ENCODE measurements around the gene CRYBA4. TPM values are rescaled to one million over a fixed set of nuclear protein-coding genes. Genes with fewer than 3 reads are reported as not detected.
A peak's percentile ranks its signal among the peaks of the same experiment; 100 is the strongest.

The CRYBA4 gene
- polyA plus RNA-seq, 4 donors, result not detected

DNA sequence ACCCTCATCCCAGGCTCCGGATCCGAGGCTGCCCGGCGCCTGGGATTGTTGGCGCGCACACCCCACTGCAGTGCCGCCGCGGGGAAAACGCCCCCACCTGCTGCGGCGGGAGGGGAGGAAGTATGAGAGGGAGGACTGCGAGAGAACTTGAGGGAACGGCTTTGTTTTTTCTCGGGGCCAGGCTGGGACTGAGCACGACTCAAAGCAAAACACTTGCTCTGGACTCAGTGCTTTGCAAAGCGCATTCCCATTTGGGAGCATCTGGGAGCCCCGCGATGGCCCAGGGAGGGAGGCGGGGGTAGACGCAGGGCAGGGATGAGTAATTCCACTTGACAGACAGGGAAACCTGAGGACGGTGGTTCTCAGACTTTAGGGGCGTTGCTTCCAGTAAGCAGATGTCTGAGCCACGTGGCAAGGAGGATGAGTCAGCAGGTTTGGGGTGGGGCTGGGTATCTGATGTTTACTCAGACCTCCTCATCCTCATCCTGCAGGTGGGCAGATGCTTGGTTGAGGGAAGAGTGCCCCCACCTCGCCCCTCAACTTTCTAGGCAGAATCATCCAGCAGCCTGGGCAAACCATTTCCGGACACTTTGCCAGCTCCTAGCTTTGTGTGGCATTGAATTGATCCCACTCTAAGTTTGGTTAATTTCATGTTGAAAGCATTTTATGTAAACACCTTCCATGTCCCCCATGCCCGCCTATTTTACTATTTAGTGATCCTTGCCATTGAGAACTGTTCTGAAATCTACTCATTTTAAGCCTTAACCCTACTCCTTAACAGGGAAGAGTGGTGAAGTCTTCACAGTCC is 37.1 kb downstream of the CRYBA4 start:
- DNase-seq (ENCODE audit: low read depth in 4 of 4, low spot score in 3 of 4), result no peak

DNA sequence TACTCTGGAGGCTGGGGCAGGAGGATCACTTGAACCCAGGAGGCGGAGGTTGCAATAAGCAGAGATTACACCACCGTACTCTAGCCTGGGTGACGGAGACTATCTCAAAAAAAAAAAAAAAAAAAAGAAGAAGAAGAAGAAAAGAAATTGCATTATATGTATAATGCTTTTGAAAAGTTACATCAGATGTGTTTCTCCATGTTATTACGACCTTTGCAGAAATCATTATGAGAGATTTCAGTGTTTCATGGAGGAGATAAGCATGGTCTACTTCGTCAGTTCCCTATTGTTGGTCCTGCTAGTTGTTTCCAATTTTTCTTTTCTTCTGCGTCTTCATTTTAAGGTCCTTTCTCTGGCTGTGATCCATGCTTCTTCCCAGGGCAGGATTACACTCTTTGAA is 38.6 kb downstream of the CRYBA4 start:
- no peak for DNase-seq (ENCODE audit: low read depth in 4 of 4, low spot score in 3 of 4)

DNA sequence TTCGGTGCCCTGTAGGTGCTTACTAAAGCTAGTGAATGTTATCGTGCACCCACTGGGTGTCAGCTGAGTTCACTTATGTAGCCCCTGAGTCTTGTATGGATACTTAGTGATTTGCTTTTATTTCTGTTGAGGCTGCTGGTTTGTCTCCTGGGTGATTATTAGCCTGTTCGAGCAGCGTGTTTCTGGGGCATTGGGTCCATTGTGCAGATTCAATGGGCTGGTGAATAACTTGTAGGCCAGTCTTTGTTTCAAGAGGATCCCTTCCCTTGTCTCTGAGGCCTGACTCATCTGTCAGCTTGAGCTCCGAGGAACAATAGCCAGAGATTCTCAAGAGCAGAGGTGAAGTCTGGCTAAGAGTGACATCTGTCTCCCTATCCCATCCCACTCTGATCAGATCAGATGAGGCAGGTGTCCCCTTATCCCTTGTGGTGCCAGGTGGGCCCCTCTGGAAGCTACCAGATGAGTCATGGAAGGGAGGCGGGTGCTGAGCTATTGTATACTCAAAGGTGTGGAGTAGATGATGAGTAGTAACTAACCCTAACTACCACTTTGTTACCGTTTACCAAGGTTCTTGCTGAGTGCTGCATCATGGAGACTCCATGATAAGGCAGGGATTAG is 39.3 kb downstream of the CRYBA4 start:
- DNase-seq (ENCODE audit: low read depth in 4 of 4, low spot score in 3 of 4), result no peak

DNA sequence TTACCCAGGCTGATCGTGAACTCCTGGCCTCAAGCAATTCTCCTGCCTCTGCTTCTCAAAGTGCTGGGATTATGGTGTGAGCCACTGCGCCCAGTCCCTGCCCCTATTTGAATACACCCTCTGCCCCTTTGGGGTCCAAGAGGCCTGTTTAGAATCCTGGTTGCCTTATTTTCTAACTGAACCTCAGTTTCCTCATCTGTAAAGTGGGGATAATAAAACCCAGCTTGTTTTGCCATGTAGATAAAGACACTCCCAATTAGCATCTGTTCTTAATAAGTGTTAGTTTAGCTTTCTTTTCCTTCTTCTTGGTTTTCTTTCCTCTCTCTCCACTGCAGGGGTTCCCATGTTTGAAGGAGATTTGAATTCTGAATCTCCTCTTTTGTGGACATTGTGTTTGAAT is 40.4 kb downstream of the CRYBA4 start:
- DNase-seq (ENCODE audit: low read depth in 4 of 4, low spot score in 3 of 4), result no peak

DNA sequence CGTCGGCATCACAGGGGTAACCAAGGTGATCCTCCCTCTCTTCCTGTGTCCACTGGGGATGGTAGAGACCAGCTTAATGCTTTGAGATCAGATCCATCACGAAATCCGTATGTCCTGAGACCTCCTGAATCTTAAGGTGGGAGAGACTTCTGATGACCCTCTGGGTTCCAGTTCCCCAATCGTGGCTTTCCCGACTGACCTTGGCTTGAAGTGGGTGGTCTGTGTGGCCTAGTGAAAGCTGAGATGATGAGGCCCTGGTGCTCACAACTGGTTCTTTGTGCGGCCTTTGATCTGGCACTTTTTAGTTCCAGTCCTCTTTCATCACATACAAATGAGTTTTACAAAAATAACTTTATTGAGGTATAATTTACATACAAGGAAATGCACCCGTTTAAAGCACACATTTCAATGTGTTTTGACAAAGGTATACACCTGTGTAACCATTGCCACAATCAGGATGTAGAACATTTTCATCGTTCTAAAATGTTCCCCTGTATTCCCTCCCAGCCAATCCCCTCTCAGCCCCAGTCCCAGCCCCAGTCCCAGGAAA is 41.7 kb downstream of the CRYBA4 start:
- no peak for DNase-seq (ENCODE audit: low read depth in 4 of 4, low spot score in 3 of 4)

DNA sequence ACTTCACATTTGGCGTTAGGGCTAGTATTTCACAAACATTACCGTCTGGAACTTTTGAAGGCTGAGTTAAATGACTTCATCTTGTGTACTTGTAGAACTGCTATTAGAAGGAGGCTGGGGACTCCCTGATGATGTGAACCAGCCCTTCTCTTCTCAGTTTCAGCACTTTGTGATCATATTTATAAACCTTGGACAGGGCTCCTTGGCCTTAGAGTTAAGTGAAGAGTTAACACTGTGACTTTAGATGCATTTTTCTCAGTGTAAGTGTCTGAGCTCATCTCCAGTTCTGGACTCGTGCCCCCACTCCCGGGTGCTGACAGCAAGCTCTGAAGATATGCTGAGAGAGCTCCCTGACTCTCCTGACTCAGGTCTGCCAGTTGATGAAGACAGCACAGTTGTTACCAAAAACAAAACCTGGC is 44.1 kb downstream of the CRYBA4 start:
- DNase-seq (ENCODE audit: low read depth in 4 of 4, low spot score in 3 of 4), result no peak

DNA sequence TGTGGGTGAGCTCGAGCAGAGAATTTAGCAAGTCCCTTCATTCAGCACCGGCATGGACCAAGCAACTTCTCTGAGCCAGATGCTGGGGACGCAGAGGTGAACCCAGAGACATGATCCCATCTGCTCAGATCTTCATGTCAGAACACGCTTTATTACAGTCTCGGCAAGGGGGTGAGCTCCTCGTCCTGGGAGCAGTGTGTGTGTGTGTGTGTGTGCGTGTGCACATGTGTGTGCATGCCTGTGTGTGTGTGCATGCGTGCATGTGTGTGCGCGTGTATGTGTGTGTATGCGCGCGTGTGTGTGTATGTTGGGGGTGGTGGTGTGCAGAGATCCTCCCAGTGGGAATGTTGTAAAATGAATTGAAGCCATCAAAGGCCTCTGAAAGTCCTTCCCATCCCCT is 45.4 kb downstream of the CRYBA4 start:
- DNase-seq (ENCODE audit: low read depth in 4 of 4, low spot score in 3 of 4), result no peak

DNA sequence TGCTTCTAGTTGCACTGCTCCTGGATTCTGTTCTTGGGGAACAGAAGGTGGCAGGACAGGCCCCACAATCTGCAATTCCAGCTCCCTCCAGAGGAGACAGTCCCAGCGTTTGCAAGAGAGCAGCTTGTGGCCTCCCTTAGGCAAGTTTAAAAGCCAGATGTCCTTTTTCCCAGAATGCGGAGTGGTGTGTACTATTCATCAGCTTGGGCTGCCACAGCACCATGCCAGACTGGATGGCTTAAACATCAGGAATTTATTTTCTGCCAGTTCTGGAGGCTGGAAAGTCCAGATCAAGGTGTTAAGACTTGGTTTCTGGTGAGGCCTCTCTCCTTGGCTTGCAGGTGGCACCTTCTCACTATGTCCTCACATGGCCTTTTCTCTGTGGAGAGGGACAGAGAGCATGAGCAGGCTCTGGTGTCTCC is 47.3 kb downstream of the CRYBA4 start:
- no peak for DNase-seq (ENCODE audit: low read depth in 4 of 4, low spot score in 3 of 4)

DNA sequence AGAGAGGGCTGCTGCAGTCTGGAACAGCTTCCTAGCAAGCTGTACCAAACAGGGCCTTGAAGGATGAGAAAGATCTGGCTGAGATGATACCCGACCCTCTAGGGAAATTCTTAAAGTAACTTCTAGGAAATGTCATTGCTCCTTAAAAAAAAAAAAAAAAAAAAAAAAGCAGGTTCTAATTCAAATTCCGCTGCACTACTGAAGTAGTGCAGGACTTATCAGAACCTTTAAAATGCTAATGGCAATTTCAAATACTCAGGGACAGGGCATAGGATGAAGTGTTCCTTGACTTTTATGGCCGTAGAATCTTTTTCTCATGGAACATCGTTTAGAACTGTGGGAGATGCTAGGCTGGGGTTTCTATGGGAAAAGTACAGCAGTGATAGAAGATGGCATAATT is 48.7 kb downstream of the CRYBA4 start:
- no peak for DNase-seq (ENCODE audit: low read depth in 4 of 4, low spot score in 3 of 4)

DNA sequence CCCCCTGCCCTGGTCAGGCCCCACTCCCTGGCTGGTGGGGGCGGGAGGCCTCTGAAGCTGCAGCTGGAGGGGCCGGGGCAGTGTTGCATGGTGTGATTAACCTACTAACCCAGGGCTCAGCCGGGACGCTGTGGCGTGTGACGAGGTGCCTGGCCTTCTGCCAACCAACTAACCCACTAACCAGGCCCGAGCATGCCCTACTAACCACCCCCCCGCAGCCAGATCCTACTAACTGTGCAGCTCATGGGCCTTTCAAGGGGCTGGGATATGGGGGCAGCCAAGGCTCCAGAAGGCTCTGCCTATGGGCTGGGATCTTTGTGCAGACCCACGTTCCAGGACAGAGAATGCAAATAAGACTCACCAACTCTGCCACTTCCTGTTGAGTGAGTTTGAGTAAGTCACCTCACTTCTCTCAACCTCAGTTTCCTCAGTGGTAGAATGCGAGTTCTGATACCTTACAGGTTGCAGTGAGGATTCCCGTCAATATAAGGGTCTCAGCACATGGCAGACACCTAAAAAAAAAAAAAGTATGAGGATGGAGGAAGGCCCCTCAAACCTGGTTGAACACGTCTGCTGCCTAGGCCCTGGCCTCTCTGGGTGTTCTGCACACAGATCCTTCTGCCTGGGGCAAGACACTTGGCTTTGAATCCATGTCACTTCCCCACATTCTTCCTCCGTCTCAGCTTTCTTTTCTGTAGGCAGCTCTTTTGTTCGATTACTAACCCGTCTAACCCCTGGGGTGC is 49.7 kb downstream of the CRYBA4 start:
- DNase-seq (ENCODE audit: low read depth in 4 of 4, low spot score in 3 of 4), result no peak

DNA sequence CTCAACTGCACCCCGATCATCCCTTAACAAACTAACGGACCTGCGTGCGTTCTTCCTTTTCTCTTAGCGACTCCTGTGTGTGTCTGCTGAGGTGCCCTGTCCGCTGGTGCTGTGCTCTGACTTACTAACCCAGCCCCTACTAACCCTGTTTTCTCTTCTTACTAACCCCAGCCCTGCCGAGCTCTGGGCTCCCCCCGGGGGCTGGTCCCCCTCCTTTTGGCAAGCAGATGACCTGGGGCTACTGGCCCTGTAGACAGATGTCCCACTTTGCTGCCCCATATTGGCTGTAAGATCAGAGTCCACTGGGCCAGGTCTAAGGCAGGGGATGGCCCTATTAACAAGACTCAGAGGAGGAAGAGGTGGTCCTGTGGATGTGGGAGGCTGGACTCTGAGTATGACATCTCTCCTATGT is 50.3 kb downstream of the CRYBA4 start:
- no peak for DNase-seq (ENCODE audit: low read depth in 4 of 4, low spot score in 3 of 4)

DNA sequence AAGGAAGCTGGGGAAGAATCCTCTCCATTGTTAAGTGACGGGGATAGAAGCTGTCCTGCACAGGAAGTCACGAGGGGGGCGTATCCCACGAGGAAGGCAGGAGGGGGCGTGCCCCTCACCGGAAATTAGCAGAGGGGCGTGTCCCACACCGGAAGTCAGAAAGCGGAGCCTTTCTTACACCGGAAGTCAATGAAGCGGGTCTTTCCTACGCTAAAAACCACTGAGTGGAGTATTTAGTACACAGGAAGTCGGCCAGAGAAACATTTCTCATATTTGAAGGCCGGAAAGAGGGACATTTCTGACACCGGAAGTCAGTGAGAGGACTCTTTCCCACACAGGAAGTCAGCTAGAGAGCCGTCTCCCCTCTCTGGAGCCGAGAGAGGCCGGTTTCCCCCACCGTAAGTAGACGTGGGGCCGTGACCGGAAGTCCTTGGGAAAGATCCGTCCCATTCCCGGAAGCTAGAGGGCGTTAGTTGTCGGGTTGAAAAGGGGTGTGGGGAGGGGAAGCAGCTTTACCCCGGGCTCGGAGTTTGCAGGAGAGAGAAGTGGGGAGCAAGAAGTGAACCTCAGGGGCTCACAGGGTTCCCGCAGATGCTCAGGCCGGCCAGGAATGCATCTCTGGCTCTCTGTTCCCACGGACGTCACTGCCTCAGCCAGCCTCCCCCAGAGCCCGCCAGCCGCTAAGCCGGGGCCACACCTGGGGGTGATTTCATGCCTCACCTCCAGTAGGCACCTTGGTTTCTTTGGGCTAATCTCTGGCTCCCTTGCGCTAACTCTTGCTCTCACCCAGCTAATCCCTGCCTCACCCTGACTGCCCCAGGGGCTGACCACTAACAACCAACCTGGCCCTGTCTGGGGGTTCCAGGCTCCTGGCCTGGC is 51.1 kb downstream of the CRYBA4 start:
- DNase-seq (ENCODE audit: low read depth in 4 of 4, low spot score in 3 of 4), result peak; percentile 89 to 94 (median 92)

DNA sequence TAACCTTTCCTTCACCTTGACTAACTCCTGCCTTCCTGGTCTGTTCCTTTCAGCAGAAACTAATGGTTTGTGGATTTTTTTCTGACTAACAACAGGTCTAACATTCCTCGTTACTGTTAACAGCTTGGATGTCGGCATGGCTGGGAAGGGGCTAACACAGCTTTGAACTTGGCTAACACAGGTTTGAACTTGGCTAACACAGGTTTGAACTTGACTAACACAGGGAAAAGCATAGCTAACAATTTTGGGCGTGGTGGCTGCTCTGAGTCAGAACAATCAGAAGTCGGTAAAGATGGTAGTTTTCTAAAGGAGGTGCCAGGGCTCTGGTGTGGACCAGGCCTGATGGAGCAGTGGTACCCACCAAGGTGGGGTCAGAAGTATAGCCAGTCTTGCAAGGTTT is 51.7 kb downstream of the CRYBA4 start:
- no peak for DNase-seq (ENCODE audit: low read depth in 4 of 4, low spot score in 3 of 4)

DNA sequence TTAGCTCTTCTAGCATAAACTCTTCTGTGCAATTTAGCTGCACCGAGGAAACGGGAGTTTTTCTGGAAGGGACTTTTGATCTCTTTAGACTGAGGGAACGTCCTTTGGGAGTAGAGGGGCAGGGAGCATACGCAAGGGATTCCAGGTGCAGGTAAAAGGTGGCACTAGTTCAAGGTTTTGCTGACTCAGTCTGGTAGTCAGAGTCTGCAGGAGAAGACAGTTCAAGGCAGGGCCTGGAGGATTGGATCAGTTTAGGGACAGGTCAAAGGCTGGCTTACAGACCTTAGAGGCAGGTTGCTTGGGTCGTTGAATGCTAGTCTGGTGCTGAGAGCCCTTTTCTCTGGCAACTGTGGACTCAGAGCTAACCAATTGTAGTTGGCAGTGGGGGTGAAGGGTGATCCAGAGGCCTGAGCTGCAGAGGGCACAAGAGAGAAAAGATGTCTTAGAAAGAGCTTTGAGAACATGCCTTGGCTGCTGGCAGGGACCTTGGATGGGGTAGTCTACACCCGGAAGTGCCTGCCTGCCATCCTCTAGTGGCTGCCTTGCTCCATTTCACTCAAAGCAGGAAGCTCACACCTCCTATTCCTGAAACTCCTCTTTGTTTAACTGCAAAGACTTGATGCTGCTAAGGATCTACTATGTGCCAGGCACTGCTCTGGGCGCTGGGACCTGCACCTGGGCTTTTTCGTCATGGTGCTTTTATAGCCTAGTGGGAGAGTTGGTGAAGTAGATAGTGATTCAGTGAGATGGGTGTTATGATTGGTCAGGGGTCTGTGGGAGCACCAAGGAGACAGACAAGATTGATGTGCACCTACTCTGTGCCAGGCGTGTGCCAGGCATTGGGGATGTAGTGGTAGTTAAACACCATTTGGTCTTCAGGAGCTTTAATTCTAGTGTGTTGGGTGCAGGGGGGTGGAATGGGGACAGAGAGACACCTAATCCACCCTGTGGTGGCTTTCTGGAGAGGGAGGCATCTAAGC is 52.7 kb downstream of the CRYBA4 start:
- DNase-seq (ENCODE audit: low read depth in 4 of 4, low spot score in 3 of 4), result no peak

DNA sequence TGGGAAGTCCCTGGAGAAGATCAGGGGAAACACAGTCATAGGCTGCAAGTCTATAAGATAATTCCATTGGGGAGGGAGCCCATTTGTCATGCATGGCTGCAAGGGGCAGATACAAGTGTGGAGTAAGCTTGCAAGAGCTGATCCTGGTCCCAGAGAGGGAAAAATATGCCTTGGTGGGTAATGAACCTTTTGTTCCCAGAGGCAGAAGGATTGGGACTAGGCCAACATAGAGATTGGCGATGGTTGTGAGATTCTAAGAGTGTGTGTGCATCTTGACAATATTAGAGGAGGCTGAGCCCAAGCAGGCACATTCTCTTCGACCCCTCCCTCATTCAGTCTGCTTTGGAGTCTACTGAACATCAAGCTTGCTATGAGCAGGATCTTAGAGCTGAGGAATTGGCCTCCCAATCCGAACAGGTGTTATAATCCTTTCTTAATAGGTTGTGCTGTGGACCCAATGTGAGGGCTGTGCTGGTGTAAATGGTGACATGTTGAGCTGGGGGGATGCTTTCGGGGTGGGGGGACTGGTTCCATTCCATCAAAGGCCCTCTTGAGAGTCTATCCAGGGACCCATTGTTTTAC is 54.0 kb downstream of the CRYBA4 start:
- no peak for DNase-seq (ENCODE audit: low read depth in 4 of 4, low spot score in 3 of 4)

DNA sequence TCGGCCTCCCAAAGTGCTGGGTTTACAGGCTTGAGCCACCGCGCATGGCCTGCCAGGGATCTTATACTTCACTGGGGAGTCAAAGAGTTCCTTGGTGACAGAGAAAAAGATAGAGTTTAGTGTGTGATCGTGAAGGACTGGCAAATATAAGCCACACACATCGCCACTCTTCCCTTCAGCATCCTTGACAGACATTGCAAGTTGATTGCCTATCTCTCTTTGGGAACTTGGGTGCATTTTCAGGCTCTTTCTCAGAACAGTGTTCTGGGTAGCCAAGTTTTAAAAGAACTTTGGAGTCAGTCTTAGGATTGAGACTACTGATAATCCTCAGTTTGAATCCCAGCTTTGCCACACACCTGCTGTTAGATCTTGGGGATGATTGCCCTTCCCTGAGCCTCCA is 55.5 kb downstream of the CRYBA4 start:
- no peak for DNase-seq (ENCODE audit: low read depth in 4 of 4, low spot score in 3 of 4)

DNA sequence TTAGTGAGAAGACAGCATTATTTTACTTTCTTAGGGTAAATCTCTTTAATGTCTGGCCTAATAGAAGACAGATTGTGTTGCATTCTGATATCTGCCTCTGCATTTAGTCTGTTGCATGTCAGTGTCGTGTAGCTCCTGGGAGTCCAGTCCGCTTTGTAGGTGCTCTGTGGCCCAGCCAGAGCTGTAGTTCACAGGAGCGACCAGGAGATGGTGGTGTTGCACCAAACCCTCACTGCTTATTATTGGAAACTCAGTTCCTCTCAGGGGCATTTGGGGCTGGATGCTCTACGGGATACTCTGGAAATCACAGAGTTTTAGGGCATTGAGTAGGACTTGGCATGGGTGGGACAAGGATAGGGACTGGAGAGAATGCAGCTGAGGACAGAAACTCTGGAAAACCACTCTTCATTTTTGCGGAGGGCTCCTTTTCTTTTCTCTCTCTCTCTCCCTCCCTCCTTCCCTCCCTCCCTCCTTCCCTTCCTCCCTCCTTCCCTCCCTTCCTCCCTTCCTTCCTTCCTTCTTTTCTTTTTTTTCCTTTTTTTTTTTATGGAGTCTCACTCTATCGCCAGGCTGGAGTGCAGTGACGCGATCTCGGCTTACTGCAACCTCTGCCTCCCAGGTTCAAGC is 57.4 kb downstream of the CRYBA4 start:
- DNase-seq (ENCODE audit: low read depth in 4 of 4, low spot score in 3 of 4), result peak; percentile 67 to 75 (median 69)
